CD4-positive, alpha-beta T cell treated with Interleukin-21 for 1 hour (primary cell): ENCODE results near the gene FBXL4.

Experiments used
- DNase-seq: peaks from one replicate; pipeline ENCODE4 v3.0.0-alpha.2; 2020

FBXL4 gene

DNA sequence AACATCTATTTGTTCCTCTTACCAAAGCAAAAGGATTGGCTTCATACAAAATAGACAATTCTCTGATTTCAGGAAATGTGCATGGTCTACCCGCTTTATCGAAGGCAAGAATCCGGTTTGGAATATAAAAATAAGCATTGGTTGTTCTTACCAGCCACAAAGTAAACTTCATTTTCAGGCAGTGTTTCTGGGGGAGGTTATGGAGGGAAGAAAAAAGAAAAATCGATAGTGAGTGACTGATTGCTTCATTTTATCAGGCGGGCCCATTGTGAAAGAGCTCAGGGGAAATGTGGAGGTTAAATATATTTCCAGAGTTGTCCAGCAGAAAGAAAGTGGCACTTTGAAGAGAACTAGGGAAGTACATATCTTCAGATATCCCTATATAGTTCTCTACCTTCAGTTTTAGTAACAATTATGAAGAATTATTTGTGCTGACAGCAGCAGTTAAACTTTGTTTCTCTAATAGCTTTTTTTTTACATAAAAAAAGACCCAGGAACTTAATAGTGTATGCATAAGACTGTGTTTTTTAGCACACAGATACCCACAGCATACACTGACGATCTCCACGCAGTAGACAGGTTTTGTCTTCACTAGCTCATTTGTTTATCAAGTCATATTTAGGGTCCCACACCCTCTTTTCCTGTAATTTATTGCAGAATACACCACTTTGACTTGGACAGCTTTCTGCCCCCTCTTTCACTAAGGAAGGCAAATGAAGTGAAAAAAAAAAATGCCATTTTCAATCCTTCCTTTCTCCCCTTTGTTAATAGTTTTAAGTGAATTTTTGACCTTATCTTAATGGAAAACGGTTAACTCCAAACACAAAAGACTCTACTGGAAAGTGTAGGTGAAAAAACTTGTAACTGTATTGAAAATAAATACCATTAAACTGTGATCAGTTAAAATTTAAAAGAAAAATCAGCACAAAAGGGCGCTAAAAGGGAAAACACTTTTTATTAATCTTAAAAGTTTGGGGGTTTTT lies 110.5 kb downstream of the FBXL4 start:
- DNase-seq = no peak

DNA sequence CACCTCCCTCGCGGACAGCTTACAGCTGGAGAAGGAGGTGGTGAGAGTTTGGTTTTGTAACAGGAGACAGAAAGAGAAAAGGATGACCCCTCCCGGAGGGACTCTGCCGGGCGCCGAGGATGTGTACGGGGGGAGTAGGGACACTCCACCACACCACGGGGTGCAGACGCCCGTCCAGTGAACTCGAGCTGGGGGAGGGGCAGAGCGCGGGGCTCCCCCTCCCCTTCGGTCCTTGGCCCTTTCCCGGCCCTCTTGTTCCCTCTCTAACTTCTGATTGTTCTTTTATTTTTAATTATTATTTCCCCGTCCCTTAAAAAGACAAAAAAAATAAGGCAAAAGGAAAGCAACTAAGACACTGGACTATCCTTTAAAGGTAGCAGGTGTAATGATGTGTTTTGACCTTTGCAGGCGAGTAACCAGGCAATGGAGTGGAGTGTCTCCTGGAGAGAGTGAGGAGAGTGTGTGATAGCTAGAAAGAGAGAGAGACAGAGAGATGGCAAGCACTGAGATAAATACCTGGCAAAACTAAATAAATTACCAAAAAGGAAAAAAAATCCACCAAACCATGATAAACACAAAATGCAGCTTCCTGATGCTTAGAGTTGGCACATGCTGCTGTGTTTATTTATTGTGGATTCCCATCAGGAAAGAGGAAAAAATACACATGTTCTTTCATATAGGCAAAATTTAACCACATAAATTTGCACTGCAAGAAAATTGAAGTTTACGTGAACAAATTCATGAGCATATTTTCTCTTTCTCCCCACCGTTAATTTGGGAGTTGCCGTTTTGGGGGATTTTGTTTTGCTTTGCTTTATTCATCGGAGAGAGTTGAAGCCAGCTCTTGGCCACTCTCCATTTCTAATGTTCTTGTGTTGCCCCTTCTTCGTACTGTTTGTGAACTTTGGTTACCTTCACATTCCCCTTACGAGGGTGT lies 111.5 kb downstream of the FBXL4 start:
- DNase-seq = no peak

DNA sequence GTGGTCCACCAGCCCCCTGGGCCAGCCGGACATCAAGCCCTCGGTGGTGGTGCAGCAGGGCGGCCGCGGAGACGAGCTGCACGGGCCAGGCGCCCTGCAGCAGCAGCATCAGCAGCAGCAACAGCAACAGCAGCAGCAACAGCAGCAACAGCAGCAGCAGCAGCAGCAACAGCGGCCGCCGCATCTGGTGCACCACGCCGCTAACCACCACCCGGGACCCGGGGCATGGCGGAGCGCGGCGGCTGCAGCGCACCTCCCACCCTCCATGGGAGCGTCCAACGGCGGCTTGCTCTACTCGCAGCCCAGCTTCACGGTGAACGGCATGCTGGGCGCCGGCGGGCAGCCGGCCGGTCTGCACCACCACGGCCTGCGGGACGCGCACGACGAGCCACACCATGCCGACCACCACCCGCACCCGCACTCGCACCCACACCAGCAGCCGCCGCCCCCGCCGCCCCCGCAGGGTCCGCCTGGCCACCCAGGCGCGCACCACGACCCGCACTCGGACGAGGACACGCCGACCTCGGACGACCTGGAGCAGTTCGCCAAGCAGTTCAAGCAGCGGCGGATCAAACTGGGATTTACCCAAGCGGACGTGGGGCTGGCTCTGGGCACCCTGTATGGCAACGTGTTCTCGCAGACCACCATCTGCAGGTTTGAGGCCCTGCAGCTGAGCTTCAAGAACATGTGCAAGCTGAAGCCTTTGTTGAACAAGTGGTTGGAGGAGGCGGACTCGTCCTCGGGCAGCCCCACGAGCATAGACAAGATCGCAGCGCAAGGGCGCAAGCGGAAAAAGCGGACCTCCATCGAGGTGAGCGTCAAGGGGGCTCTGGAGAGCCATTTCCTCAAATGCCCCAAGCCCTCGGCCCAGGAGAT lies 112.4 kb downstream of the FBXL4 start:
- no peak for DNase-seq

GRCh38 chr6:98834060-98835031 lies 113.4 kb downstream of the FBXL4 start, which contains the start of gene POU3F2:
POU3F2 (plus strand) TSS chr6:98834574; CDS start chr6:98834874, 300 bp downstream.
- peak; percentile 74 for DNase-seq

- DNase-seq = no peak
These were observed 114.3 kb downstream of the FBXL4 start for GRCh38 chr6:98833307-98834059.

DNA sequence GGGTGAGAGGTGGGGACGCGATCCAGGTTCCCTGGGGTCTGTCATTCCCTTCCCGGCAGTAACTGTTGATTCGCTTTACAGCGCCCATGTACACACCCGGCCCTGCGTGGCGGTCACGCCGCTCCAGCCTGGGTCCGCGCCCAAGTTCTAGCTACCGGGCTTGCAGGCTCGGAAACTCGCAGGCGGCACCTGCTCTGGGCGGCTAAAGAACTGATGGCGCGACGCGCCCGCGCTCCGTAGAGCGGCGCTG lies 114.8 kb downstream of the FBXL4 start:
- no peak for DNase-seq

DNA sequence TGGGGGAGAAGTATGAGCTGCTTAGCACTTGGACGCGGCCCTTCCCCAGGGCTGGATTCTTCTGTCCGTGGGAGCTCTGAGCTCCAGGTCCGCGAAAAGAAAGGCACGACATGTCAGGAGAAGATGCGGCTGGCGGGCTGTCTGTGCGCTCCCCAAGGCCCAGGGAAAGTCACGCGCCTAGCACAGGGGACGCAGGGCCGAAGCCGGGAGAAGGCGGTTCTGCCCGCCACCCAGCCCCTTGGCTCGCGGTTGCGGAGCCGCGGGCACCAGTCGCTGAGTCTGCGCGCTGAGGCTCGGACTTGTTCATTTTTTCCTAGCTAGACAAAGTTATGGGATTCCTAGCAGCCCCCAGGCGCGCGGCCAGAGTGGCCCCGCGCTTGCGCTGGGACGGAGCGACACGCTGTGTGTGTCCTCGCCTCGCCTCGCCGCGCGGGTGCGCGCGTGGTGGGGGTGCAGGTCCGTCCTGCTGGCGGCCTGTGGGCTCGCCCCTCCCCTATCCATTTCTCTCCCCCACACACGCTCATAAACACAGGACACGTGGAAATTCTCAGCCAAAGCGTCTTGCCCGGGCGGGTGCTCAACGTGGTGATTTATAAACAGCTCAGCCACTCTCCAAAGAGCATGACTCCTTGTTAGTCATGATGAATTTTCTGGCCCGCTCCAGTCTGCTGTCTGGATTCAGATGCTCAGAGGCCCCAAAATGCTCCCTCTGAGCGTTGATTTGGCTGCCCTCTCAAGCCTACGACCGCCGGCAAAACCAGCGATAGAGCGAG lies 115.3 kb downstream of the FBXL4 start:
- DNase-seq = no peak

GRCh38 chr6:98831959-98832283 lies 115.8 kb downstream of the FBXL4 start:
- no peak for DNase-seq

DNA sequence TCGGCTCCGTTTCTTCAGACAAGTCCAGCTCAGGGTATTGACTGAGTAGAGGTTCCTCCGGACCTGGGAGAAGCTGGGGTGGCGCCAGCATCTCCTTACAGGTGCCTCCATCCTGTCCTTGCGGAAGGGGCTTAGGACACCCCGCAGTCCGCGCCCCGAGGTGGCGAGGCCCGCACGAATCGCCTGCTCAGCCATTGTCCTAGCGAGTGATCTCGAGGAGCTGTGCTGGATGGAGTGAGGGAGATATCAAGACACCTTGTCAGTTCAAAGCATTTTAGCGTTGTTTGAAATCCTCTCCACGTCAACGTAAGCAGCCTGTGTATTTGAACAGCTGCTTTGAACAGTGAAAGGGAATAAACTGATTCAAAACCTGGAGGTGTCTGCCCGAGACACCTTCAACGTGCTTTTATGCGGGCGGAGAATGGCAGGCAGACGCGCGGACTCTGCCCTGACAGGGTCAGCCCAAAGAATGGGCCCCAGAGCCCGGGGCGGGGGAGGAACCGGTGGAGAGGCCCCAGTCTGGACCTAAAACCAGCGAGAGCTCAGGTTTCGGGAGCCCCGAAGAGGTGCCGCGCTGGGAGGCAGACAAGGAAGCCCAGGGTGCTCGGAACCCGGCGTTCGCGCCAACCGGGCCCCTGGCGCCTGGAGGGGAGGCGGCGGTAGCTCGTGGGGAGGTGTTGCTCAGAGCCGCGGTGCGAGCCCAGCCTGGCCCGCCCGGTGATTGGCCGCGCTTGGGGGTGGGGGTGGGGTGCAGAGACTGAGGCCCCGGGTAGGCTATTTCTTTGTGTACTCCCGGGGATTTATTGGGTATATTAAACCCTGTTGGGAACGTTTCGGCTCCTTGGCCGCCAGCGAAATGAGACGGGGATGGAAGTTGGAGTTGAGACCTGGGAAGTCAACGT lies 116.4 kb downstream of the FBXL4 start:
- DNase-seq = no peak

DNA sequence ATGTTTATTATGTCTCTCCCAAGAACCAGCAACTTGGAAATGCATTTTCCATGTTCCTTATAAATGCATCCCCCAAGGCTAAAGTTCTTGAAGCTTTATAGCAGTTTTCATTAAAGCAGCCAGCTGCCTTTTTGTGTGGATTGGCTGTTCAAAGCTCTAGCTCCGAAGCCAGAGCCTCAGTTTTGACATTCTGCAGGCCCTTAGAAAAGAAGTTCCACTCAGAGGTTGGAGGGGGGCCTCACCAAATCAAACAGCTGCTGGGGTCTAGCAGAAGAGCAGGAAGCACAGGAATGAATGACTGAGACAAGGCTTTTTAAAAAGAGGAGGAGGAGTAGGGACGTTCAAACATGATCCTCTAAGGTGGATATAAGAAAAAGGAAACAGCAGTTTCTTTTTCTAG lies 117.6 kb downstream of the FBXL4 start:
- DNase-seq = no peak

GRCh38 chr6:98828941-98829411 lies 118.8 kb downstream of the FBXL4 start:
- DNase-seq = no peak

- no peak for DNase-seq
These were observed 119.4 kb downstream of the FBXL4 start for GRCh38 chr6:98828211-98828788.

DNA sequence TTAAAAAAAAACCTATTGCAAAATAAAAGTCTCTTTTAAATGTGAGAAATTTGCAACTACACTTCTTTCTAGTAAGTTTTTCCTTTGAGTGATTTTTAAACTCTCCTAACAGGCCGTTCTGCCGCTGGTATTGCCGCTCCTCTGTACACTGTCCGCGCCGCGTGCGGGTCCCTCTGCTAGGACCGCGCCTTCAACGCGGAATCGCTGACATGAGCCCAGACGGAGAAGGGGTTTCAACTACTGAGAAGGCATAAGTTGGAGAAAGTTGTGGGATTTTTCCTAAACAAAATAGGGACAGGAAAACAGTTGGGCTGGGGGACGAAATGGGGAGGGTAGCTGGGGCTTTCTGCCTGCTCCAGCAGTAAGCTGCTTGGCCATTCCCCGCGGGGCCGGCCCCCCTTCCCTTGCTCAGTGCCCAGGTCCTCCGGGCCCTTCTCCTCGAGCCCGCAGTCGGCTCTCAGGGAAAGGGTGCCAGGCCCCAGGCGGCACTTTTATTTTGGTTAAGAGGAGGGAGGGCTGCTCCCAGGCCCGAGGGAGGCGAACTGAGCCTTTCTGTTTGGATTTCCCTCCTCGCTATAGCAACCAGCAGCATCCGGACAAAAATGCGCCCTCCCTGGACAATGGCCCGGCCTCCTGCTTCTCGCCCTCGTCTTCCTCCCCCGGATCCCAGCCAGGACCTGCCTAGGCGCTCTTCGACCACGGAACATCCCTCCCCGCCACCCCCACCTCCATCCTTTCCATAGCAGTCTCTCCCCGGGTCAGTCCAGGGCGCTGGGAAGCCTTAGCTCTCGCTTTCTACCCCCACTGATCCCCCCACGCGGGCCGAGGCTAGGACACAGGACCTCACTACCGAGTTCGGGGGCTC lies 120.2 kb downstream of the FBXL4 start:
- DNase-seq = no peak

DNA sequence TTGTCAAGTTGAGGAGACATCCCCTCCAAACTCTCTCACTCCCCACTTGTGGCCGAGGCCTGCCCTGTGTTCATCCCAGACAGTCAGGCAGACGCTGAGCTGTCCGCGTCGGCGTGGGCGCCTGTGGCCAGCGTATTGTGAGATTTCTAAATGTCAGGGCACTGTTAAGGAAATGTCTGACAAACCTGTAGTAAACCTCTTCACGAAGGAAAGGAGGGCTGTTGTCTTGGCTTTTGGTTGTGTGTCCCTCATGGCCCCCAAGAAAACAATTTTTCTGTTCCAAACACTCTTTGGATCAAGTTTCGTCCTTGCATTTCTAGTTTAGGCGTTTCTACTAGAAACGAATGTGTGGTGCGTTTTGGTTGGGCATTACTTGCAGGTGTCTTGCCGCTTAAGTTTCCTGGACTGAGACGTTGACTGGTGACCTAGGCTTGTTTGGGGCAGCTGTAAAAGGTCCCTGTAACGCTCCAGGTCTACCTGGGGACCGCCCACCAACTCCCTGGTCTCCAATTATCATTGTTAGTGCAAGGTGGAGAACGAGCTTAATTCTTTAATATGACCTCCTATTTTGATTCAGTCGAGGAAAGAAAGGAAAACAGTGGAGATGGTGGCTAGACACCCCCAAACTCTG lies 122.0 kb downstream of the FBXL4 start:
- DNase-seq = no peak

DNA sequence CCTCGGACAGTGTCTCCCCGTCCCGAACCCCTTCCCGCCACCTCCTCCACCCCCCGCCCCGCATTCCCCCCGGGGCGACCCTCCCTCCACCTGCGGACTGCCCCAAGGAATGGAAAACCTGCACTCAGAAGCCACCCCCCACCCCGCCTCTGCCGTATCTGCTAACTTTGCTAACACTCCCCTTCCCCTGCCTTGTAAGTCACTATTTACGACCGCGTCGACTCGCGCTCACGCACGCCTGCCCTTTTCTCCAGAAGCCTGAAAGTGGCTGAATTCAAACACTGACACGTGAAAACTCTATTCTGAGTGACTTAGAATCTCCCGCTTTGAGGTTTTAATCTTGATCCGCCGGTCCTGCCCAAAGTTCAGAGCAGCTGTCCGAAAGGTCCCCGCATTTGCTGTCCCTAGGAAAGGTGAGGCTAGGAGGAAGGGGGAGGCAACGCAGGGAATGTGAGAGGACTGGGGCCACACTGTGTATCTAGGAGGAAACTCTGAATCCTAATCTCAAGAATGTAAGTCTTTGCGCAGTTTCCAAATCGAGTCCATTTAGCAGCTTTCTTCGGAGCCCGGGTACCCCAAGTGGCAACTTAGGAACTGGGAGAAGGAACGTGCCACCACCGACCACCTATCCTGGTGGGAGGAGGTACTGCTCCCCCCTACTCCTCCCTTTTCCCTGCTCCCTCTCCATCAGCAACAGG lies 122.7 kb downstream of the FBXL4 start:
- DNase-seq = no peak
